GM19467 (cell line): ENCODE results near the gene DGAT2L6.
"Not testable (repeated sequence)": the region's sequence is repeated elsewhere in the genome, so short reads cannot be mapped to it uniquely, and the experiment has no call there.

Experiments
- ATAC-seq: cut with Tn5 transposase; IDR thresholded peaks from one replicate; pipeline ENCODE4 v1.9.1; 2021; ENCODE audit warnings: mild to moderate bottlenecking, moderate library complexity; ENCODE audit not compliant: unreplicated experiment

Gene DGAT2L6

GRCh38 chrX:70190225-70190624, 12.9 kb downstream of the DGAT2L6 start:
- ATAC-seq: no peak

- ATAC-seq: peak; percentile 76
Observed at GRCh38 chrX:70196961-70197720, 19.9 kb downstream of the DGAT2L6 start.

GRCh38 chrX:70201732-70202131, 24.4 kb downstream of the DGAT2L6 start:
- no peak for ATAC-seq

GRCh38 chrX:70208479-70208878, 31.2 kb downstream of the DGAT2L6 start:
- no peak for ATAC-seq

GRCh38 chrX:70209570-70209969, 32.3 kb downstream of the DGAT2L6 start:
- ATAC-seq: not testable (repeated sequence)

GRCh38 chrX:70219938-70220764, 42.9 kb downstream of the DGAT2L6 start:
- no peak for ATAC-seq

- no peak for ATAC-seq
Observed at GRCh38 chrX:70226048-70226447, 48.8 kb downstream of the DGAT2L6 start.

GRCh38 chrX:70226687-70227086, 49.4 kb downstream of the DGAT2L6 start:
- no peak for ATAC-seq

- ATAC-seq: no peak
Observed at GRCh38 chrX:70231666-70232065, 54.4 kb downstream of the DGAT2L6 start.

GRCh38 chrX:70234355-70234754, 57.1 kb downstream of the DGAT2L6 start, which contains the start of gene AWAT1:
TSS of gene AWAT1 (plus strand) at chrX:70234655. CDS start at chrX:70234696, 41 bp downstream.
- ATAC-seq: no peak

- no peak for ATAC-seq
Observed at GRCh38 chrX:70240751-70241150, 63.5 kb downstream of the DGAT2L6 start.

GRCh38 chrX:70241501-70241900, 64.2 kb downstream of the DGAT2L6 start:
- no peak for ATAC-seq

GRCh38 chrX:70243601-70244000, 66.3 kb downstream of the DGAT2L6 start:
- not testable (repeated sequence) for ATAC-seq

GRCh38 chrX:70244881-70245280, 67.6 kb downstream of the DGAT2L6 start:
- ATAC-seq: no peak

- ATAC-seq: no peak
Observed at GRCh38 chrX:70247252-70247651, 70.0 kb downstream of the DGAT2L6 start.

GRCh38 chrX:70252491-70252890, 75.2 kb downstream of the DGAT2L6 start:
- ATAC-seq: no peak

GRCh38 chrX:70253377-70254062, 76.2 kb downstream of the DGAT2L6 start:
- no peak for ATAC-seq

GRCh38 chrX:70254063-70254400, 76.7 kb downstream of the DGAT2L6 start:
- ATAC-seq: no peak

GRCh38 chrX:70254909-70255308, 77.6 kb downstream of the DGAT2L6 start:
- ATAC-seq: no peak
